Measurements from ENCODE around the gene SMARCA2.

- TF ChIP-seq CTCF (conservative IDR thresholded peaks at IDR 0.05; ENCODE audit: low read depth, low read length), result no peak
- TF ChIP-seq EZH2 (IDR thresholded peaks at IDR 0.05; ENCODE audit: low read length, unreplicated experiment), result no peak
These were observed 135.2 kb downstream of the SMARCA2 start for GRCh38 chr9:2150338-2150737.

Measured in PC-3 (cell line).